HG02884 (cell line): ENCODE results near the gene SGCA.

Experiments used
- ATAC-seq: cut with Tn5 transposase; IDR thresholded peaks from one replicate; pipeline ENCODE4 v1.9.1; 2021; ENCODE audit warnings: mild to moderate bottlenecking, moderate library complexity; ENCODE audit not compliant: unreplicated experiment

SGCA gene

GRCh38 chr17:50166518-50167181 lies 845 bp downstream of the SGCA start:
- ATAC-seq: no peak

GRCh38 chr17:50167371-50167770 lies 1.6 kb downstream of the SGCA start:
- ATAC-seq: no peak

GRCh38 chr17:50168319-50168718 lies 2.5 kb downstream of the SGCA start:
- ATAC-seq: no peak

- no peak for ATAC-seq
Measured at GRCh38 chr17:50169121-50169764, 3.4 kb downstream of the SGCA start.

- ATAC-seq: no peak
Measured at GRCh38 chr17:50169881-50170459, 4.2 kb downstream of the SGCA start.

- no peak for ATAC-seq
Measured at GRCh38 chr17:50170662-50171370, 5.0 kb downstream of the SGCA start.

GRCh38 chr17:50171371-50172071 lies 5.7 kb downstream of the SGCA start:
- no peak for ATAC-seq

- no peak for ATAC-seq
Measured at GRCh38 chr17:50172130-50172529, 6.3 kb downstream of the SGCA start.

- no peak for ATAC-seq
Measured at GRCh38 chr17:50172936-50173334, 7.1 kb downstream of the SGCA start.

GRCh38 chr17:50173335-50173941 lies 7.6 kb downstream of the SGCA start:
- no peak for ATAC-seq

GRCh38 chr17:50174444-50174843 lies 8.6 kb downstream of the SGCA start:
- ATAC-seq: no peak

- ATAC-seq: no peak
Measured at GRCh38 chr17:50175035-50175807, 9.4 kb downstream of the SGCA start.

- no peak for ATAC-seq
Measured at GRCh38 chr17:50176559-50177357, 11.0 kb downstream of the SGCA start.

GRCh38 chr17:50177476-50177875 lies 11.7 kb downstream of the SGCA start:
- no peak for ATAC-seq

GRCh38 chr17:50177983-50178834 lies 12.4 kb downstream of the SGCA start:
- no peak for ATAC-seq

GRCh38 chr17:50180111-50180510 lies 14.3 kb downstream of the SGCA start:
- no peak for ATAC-seq

- ATAC-seq: no peak
Measured at GRCh38 chr17:50180620-50181019, 14.8 kb downstream of the SGCA start.

GRCh38 chr17:50181144-50181543 lies 15.3 kb downstream of the SGCA start:
- no peak for ATAC-seq
